SH-SY5Y (cell line): ENCODE results near the gene TATDN3.

Source experiments
- GATA2 ChIP-seq: IDR thresholded peaks from 2 replicates; pipeline ENCODE4 v1.6.1; 2011; ENCODE audit warnings: mild to moderate bottlenecking, low read depth, low read length
- GATA3 ChIP-seq: IDR thresholded peaks from 2 replicates; pipeline ENCODE4 v1.6.1; 2011; ENCODE audit warnings: low read depth, mild to moderate bottlenecking, low read length, moderate library complexity

DNA sequence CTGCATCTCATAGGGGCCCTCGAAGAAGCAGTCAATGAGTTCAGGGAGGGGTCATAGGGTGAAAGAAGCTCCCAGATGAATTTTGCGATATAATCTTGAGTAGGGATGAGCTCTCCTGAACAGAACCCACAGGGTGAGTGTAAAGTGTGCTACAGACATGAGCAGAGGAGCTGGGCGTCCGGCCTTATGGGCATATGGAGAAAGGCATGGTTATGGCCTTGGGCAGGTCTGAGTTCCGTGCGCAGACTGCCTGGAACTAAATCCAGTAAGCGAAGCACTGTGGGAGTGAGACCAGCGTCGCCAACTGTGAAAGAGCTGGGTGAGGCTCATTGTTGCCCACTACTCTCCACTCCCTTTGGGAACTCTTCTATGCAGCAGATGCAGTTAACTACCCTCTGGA is 28.9 kb upstream of the TATDN3 start:
- TF ChIP-seq GATA2 (no peak), GATA3 (no peak)
